PC-3 (cell line): Measurements from ENCODE around the gene DLG4.

ENCODE experiments used
- EZH2 ChIP-seq: fragments of 300-600 bp; sonication (generic); IDR thresholded peaks from one replicate; pipeline ENCODE4 v1.6.1; 2017; ENCODE audit warnings: antibody characterized with exemption, mild to moderate bottlenecking, low read length; ENCODE audit not compliant: unreplicated experiment
- TF ChIP-seq, protein P1 (sequence below): fragments of 300-600 bp; sonication (generic); conservative IDR thresholded peaks from 2 replicates; pipeline ENCODE4 v1.5.1; 2017; ENCODE audit warnings: antibody characterized with exemption, low read depth, mild to moderate bottlenecking, low read length

DNA sequence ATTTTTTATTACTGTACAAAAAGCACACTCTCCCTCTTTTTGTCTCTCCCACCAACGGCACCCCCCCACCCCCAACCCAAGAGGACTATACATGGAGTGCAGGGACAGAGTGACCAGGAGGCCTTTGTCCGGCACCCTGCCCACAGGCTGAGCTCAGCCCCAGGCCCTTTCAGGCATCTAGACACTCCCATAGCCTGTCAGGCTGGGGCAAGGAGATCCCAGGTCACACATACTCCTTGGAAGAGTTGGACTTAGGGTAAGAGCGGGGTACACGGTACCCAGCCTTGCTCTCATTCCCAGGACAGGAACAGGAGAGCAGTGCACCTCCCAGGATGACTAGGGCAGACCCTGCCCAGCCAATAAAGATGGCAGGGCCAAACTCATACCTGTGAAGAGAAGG lies 40.5 kb upstream of the DLG4 start:
- TF ChIP-seq, protein P1, sequence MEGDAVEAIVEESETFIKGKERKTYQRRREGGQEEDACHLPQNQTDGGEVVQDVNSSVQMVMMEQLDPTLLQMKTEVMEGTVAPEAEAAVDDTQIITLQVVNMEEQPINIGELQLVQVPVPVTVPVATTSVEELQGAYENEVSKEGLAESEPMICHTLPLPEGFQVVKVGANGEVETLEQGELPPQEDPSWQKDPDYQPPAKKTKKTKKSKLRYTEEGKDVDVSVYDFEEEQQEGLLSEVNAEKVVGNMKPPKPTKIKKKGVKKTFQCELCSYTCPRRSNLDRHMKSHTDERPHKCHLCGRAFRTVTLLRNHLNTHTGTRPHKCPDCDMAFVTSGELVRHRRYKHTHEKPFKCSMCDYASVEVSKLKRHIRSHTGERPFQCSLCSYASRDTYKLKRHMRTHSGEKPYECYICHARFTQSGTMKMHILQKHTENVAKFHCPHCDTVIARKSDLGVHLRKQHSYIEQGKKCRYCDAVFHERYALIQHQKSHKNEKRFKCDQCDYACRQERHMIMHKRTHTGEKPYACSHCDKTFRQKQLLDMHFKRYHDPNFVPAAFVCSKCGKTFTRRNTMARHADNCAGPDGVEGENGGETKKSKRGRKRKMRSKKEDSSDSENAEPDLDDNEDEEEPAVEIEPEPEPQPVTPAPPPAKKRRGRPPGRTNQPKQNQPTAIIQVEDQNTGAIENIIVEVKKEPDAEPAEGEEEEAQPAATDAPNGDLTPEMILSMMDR, result no peak
- no peak for TF ChIP-seq EZH2
